ENCODE measurements around the gene ADAM17. TPM values are rescaled to one million over a fixed set of nuclear protein-coding genes. Genes with fewer than 3 reads are reported as not detected.
A peak's percentile ranks its signal among the peaks of the same experiment; 100 is the strongest.

ADAM17 gene
- total RNA-seq, 1 donor from 2014 or later: 49.1 TPM

- ATAC-seq: no peak
- DNase-seq (ENCODE audit: low spot score): no peak
- intact Hi-C loops (cut with DNase I): no loop called here
Observed at GRCh38 chr2:9483107-9483506, 72.5 kb downstream of the ADAM17 start.

GRCh38 chr2:9480157-9480556 is 75.5 kb downstream of the ADAM17 start:
- intact Hi-C loops (cut with DNase I): no loop called here
- no peak for DNase-seq (ENCODE audit: low spot score)
- ATAC-seq: no peak

- ATAC-seq (no peak), DNase-seq (ENCODE audit: low spot score) (no peak)
- intact Hi-C loops (cut with DNase I): no loop called here
Observed at GRCh38 chr2:9478526-9478925, 77.1 kb downstream of the ADAM17 start.

- DNase-seq (ENCODE audit: low spot score) (no peak), ATAC-seq (no peak)
- intact Hi-C loops (cut with DNase I): no loop called here
Observed at GRCh38 chr2:9477914-9478313, 77.7 kb downstream of the ADAM17 start.

GRCh38 chr2:9474361-9475057 is 81.1 kb downstream of the ADAM17 start, which contains the start of gene IAH1:
Gene IAH1 (plus strand): TSS chr2:9474551. CDS start chr2:9474567, 16 bp downstream.
- intact Hi-C loops (cut with DNase I): no loop called here
- DNase-seq (ENCODE audit: low spot score) (peak; percentile 81), ATAC-seq (peak; percentile 87)

GRCh38 chr2:9473985-9474360 is 81.7 kb downstream of the ADAM17 start:
- intact Hi-C loops (cut with DNase I): no loop called here
- ATAC-seq: peak; percentile 73
- peak; percentile 71 for DNase-seq (ENCODE audit: low spot score)

- intact Hi-C loops (cut with DNase I): no loop called here
- ATAC-seq: peak; percentile 34
- DNase-seq (ENCODE audit: low spot score): no peak
Observed at GRCh38 chr2:9473308-9473984, 82.2 kb downstream of the ADAM17 start.

GRCh38 chr2:9472511-9472910 is 83.1 kb downstream of the ADAM17 start:
- intact Hi-C loops (cut with DNase I): no loop called here
- DNase-seq (ENCODE audit: low spot score): no peak
- ATAC-seq: no peak

GRCh38 chr2:9471206-9471605 is 84.4 kb downstream of the ADAM17 start:
- intact Hi-C loops (cut with DNase I): loop anchor here (2.0 kb wide), 1 partner anchor 48 kb away; the partner anchor contains the start of genes CPSF3 and ITGB1BP1
- ATAC-seq: no peak
- DNase-seq (ENCODE audit: low spot score): no peak

- intact Hi-C loops (cut with DNase I): no loop called here
- ATAC-seq (no peak), DNase-seq (ENCODE audit: low spot score) (no peak)
Observed at GRCh38 chr2:9467687-9468086, 87.9 kb downstream of the ADAM17 start.

- ATAC-seq (no peak), DNase-seq (ENCODE audit: low spot score) (no peak)
- intact Hi-C loops (cut with DNase I): no loop called here
Observed at GRCh38 chr2:9466147-9466683, 89.4 kb downstream of the ADAM17 start.

- DNase-seq (ENCODE audit: low spot score) (no peak), ATAC-seq (no peak)
- intact Hi-C loops (cut with DNase I): no loop called here
Observed at GRCh38 chr2:9465170-9465569, 90.5 kb downstream of the ADAM17 start.

GRCh38 chr2:9463698-9464034 is 92.0 kb downstream of the ADAM17 start:
- no peak for ATAC-seq

GRCh38 chr2:9462886-9463697 is 92.5 kb downstream of the ADAM17 start:
- ATAC-seq (no peak), DNase-seq (ENCODE audit: low spot score) (no peak)
- intact Hi-C loops (cut with DNase I): no loop called here

More at GRCh38 chr2:9463698-9464034, 92.0 kb downstream of the ADAM17 start:
- intact Hi-C loops (cut with DNase I): no loop called here
- DNase-seq (ENCODE audit: low spot score): no peak

GRCh38 chr2:9462313-9462712 is 93.3 kb downstream of the ADAM17 start:
- DNase-seq (ENCODE audit: low spot score) (no peak), ATAC-seq (no peak)
- intact Hi-C loops (cut with DNase I): no loop called here

GRCh38 chr2:9461079-9461478 is 94.6 kb downstream of the ADAM17 start:
- intact Hi-C loops (cut with DNase I): no loop called here
- DNase-seq (ENCODE audit: low spot score) (no peak), ATAC-seq (no peak)

- intact Hi-C loops (cut with DNase I): no loop called here
- DNase-seq (ENCODE audit: low spot score) (no peak), ATAC-seq (no peak)
Observed at GRCh38 chr2:9460441-9461017, 95.1 kb downstream of the ADAM17 start.

- no peak for ATAC-seq
- DNase-seq (ENCODE audit: low spot score): no peak
- intact Hi-C loops (cut with DNase I): no loop called here
Observed at GRCh38 chr2:9451231-9451630, 104.4 kb downstream of the ADAM17 start.

GRCh38 chr2:9445089-9445488 is 110.5 kb downstream of the ADAM17 start:
- intact Hi-C loops (cut with DNase I): no loop called here
- DNase-seq (ENCODE audit: low spot score): no peak
- no peak for ATAC-seq
